Measurements from ENCODE around the gene MYO1D. TPM values are rescaled to one million over a fixed set of nuclear protein-coding genes. Genes with fewer than 3 reads are reported as not detected.

Gene MYO1D
- total RNA-seq, 6 donors from 2014 or later = 63.0 to 139 (median 91.9) TPM

DNA sequence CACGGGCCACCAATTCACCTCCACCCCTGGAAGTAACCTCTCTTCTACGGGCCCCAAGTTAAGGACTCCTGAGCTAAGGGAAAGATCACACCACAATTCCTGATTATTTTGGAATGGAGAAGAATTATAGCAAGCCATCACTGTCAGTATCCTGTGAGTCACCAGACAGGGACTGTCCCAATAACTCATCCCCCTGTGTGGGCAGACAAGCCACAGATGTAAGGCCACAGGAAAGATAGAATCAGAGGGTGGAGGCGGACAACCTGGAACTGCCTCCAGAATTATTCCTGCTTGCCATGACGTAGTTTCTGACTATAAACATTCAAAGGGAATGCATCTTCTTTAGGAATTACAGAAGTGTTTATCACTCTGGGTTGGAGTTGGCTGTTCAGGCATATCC lies 5.8 kb upstream of the MYO1D start:
- no peaks in the 10 kb centered on the region for H3K27me3 ChIP-seq
- no peak overlapping the region for H3K27ac ChIP-seq
- H3K36me3 ChIP-seq = no peaks in the 10 kb centered on the region
- H3K4me3 ChIP-seq = no peak overlapping the region
- H3K9me3 ChIP-seq = no peaks in the 10 kb centered on the region
- DNase-seq (no peak), ATAC-seq (ENCODE audit: low FRiP score in 2 of 2) (no peak)
- TF ChIP-seq EP300 (IDR thresholded peaks at IDR 0.05) = no peak
- peaks cover 9 to 10% (median 9%) of the 10 kb centered on the region in 4 donors for H3K4me1 ChIP-seq
- 73 to 83% methylated on average over 4 of the region's 4 CpGs for WGBS, 2 donors

DNA sequence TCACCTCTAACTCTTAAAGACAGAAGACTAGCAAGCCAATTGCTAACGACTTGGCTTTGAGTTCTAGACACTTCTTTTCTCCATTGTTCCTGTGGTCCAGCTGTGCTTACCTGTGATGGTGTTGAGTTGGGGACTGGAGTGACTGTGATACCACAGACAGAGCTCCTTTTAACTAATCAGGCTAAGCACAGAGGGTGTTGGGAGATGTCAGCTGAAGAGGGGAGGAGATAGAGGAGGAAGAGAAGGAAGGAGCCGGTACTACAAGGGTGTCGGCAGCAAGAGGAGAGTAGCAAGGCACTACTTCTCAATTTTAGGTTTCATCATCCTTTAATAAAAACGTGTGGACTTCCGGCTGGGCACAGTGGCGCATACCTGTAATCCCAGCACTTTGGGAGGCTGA lies 5.1 kb upstream of the MYO1D start:
- WGBS, 2 donors = 68 to 70% methylated on average over 6 of the region's 6 CpGs
- TF ChIP-seq, protein P1, sequence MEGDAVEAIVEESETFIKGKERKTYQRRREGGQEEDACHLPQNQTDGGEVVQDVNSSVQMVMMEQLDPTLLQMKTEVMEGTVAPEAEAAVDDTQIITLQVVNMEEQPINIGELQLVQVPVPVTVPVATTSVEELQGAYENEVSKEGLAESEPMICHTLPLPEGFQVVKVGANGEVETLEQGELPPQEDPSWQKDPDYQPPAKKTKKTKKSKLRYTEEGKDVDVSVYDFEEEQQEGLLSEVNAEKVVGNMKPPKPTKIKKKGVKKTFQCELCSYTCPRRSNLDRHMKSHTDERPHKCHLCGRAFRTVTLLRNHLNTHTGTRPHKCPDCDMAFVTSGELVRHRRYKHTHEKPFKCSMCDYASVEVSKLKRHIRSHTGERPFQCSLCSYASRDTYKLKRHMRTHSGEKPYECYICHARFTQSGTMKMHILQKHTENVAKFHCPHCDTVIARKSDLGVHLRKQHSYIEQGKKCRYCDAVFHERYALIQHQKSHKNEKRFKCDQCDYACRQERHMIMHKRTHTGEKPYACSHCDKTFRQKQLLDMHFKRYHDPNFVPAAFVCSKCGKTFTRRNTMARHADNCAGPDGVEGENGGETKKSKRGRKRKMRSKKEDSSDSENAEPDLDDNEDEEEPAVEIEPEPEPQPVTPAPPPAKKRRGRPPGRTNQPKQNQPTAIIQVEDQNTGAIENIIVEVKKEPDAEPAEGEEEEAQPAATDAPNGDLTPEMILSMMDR (IDR thresholded peaks at IDR 0.05) = no peak
- TF ChIP-seq POLR2AphosphoS5 (IDR thresholded peaks at IDR 0.05) (no peak), EP300 (IDR thresholded peaks at IDR 0.05) (no peak), POLR2A (IDR thresholded peaks at IDR 0.05) (no peak)

DNA sequence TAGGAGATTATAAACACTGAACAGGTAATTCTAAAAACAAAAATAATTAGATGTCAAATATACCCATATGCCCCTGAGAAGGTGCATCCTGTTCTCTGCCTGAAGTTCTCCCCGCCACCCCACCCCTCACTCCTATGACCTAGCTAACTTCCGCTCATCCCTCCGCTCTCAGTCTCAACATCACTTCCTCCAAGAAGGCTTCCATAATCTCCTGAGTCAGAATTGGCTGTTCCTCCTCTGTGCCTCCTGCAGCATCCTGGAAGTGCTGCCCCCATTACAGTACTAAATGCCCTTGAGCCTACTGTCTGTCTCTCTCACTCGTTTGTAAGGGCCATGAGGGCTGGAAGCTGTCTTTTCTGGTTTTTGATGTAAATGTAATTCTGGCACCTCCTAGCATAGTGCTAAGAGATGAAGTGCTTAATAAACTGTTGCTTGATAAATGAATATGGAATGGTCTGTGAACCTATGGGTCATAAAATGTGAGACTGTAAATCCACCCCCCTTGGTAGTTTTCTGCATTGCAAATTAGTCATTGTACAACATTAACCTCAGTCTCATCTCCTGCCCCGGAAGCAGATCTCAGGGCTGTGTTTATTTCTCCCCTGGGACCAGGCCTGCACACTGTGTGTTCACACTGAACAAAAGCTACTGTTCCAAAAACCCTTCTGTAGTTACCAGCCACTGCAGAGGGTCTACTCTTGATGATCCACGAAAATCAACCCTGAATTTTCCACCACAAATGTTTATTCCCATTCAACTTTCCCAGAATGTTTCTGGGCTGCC lies 3.9 kb upstream of the MYO1D start:
- Histone ChIP-seq H3K9me3 (no peaks in the 10 kb centered on the region), H3K27ac (no peak overlapping the region), H3K36me3 (no peaks in the 10 kb centered on the region), H3K4me3 (no peak overlapping the region), H3K27me3 (no peaks in the 10 kb centered on the region), H3K4me1 (peaks cover 13 to 23% (median 20%) of the 10 kb centered on the region in 4 donors)
- no peak for DNase-seq
- WGBS, 2 donors = 82 to 84% methylated on average over 6 of the region's 6 CpGs
- ATAC-seq (ENCODE audit: low FRiP score in 2 of 2) = no peak
- no peak for TF ChIP-seq POLR2AphosphoS5 (IDR thresholded peaks at IDR 0.05)

More for the DNA sequence above, 5.1 kb upstream of the MYO1D start:
- no peaks in the 10 kb centered on the region for H3K36me3 ChIP-seq
- no peak for DNase-seq
- H3K27me3 ChIP-seq = no peaks in the 10 kb centered on the region
- H3K27ac ChIP-seq = no peak overlapping the region
- H3K9me3 ChIP-seq = no peaks in the 10 kb centered on the region
- peaks cover 13 to 16% (median 14%) of the 10 kb centered on the region in 4 donors for H3K4me1 ChIP-seq
- no peak overlapping the region for H3K4me3 ChIP-seq
- no peak for ATAC-seq (ENCODE audit: low FRiP score in 2 of 2)

DNA sequence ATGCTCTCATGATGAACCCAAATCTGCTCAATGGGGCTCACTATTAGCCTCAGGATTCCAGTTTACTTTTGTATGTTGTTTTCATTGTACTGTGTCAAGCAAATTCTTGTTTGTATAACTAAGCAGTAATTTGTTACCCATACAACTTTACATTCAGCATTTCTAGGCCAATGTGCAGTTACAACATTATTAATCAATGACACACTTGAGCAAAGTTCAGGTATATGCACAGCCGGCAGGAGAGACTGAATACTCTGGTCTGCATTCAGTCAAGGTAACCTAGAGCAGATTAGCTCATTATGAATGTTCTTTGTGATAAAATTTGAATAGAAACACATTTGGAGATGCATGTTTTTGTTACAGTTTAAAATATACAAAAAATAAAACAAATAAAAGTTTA lies 2.2 kb upstream of the MYO1D start:
- Histone ChIP-seq H3K27ac (no peak overlapping the region), H3K4me1 (peaks cover 15 to 28% (median 21%) of the 10 kb centered on the region in 4 donors), H3K9me3 (no peaks in the 10 kb centered on the region), H3K4me3 (no peak overlapping the region), H3K27me3 (no peaks in the 10 kb centered on the region), H3K36me3 (no peaks in the 10 kb centered on the region)
- 84 to 88% methylated on average over 1 of the region's 1 CpG for WGBS, 2 donors
- no peak for ATAC-seq (ENCODE audit: low FRiP score in 2 of 2)
- TF ChIP-seq POLR2AphosphoS5 (IDR thresholded peaks at IDR 0.05) (no peak), POLR2A (IDR thresholded peaks at IDR 0.05) (no peak), EP300 (IDR thresholded peaks at IDR 0.05) (no peak)
- TF ChIP-seq, protein P1 (IDR thresholded peaks at IDR 0.05) = no peak
- DNase-seq = no peak

DNA sequence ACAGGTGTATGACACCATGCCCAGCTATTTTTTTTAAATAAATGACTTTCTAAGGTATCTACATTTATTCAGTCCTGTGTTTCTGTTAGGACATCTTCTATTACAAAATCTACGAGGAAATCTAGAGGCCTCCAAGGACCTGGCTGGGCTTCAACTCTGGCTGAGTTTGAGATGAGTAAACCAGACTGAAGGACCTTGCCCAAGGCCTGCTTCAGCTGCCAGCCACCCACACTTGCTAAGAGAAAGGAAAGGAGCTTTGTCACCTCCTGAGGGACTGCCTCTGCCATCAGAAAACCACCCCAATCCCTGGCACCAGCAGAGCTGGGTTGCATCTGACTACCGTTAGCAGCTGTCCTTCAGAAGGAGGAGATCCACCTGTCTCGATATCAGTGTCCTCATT lies 1.3 kb upstream of the MYO1D start:
- DNase-seq (peak in 1 of 2 donors; percentile 88), ATAC-seq (ENCODE audit: low FRiP score in 2 of 2) (peak in 1 of 2 donors; percentile 56)
- Histone ChIP-seq H3K4me1 (peaks cover 15 to 36% (median 24%) of the 10 kb centered on the region in 4 donors), H3K27ac (peak overlapping the region in 2 of 4 donors; percentile 70 to 95), H3K36me3 (no peaks in the 10 kb centered on the region), H3K4me3 (no peak overlapping the region), H3K27me3 (no peaks in the 10 kb centered on the region), H3K9me3 (no peaks in the 10 kb centered on the region)
- 70 to 81% methylated on average over 3 of the region's 3 CpGs for WGBS, 2 donors
- TF ChIP-seq POLR2AphosphoS5 (IDR thresholded peaks at IDR 0.05) (no peak), EP300 (IDR thresholded peaks at IDR 0.05) (no peak), POLR2A (IDR thresholded peaks at IDR 0.05) (no peak)
- TF ChIP-seq, protein P1 (IDR thresholded peaks at IDR 0.05) = no peak
